NCI-H2171 treated with DMSO at 0.1 percent for 48 hours (cell line): ENCODE data around the gene PRKG1.
"Not testable (repeated sequence)": the region's sequence is repeated elsewhere in the genome, so short reads cannot be mapped to it uniquely, and the experiment has no call there.

Experiments used
- DNase-seq: peaks from one replicate; lab custom pipeline; 2025; lab: John Stamatoyannopoulos, UW

PRKG1 gene

GRCh38 chr10:51427758-51428157, 353.5 kb downstream of the PRKG1 start:
- no peak for DNase-seq

- no peak for DNase-seq
Observed at GRCh38 chr10:51430506-51430905, 356.2 kb downstream of the PRKG1 start.

- no peak for DNase-seq
Observed at GRCh38 chr10:51433949-51434475, 359.7 kb downstream of the PRKG1 start.

- DNase-seq, result no peak
Observed at GRCh38 chr10:51436805-51437204, 362.5 kb downstream of the PRKG1 start.

GRCh38 chr10:51439645-51440044, 365.4 kb downstream of the PRKG1 start:
- DNase-seq, result no peak

- DNase-seq, result no peak
Observed at GRCh38 chr10:51445588-51445987, 371.3 kb downstream of the PRKG1 start.

- DNase-seq, result no peak
Observed at GRCh38 chr10:51447119-51447518, 372.8 kb downstream of the PRKG1 start.

- DNase-seq, result not testable (repeated sequence)
Observed at GRCh38 chr10:51455762-51456161, 381.5 kb downstream of the PRKG1 start.

GRCh38 chr10:51459476-51459875, 385.2 kb downstream of the PRKG1 start:
- DNase-seq, result no peak

- DNase-seq, result no peak
Observed at GRCh38 chr10:51462076-51462779, 387.9 kb downstream of the PRKG1 start.

GRCh38 chr10:51468424-51468823, 394.1 kb downstream of the PRKG1 start:
- DNase-seq, result no peak

GRCh38 chr10:51469686-51470085, 395.4 kb downstream of the PRKG1 start:
- DNase-seq, result no peak

GRCh38 chr10:51471271-51471670, 397.0 kb downstream of the PRKG1 start:
- DNase-seq, result no peak

GRCh38 chr10:51472154-51472553, 397.9 kb downstream of the PRKG1 start:
- no peak for DNase-seq

GRCh38 chr10:51479711-51480110, 405.4 kb downstream of the PRKG1 start:
- DNase-seq, result no peak

GRCh38 chr10:51485668-51486067, 411.4 kb downstream of the PRKG1 start:
- no peak for DNase-seq

- no peak for DNase-seq
Observed at GRCh38 chr10:51487576-51487975, 413.3 kb downstream of the PRKG1 start.

GRCh38 chr10:51488766-51489408, 414.6 kb downstream of the PRKG1 start:
- no peak for DNase-seq

GRCh38 chr10:51498424-51498823, 424.1 kb downstream of the PRKG1 start:
- no peak for DNase-seq

- no peak for DNase-seq
Observed at GRCh38 chr10:51501396-51501795, 427.1 kb downstream of the PRKG1 start.

GRCh38 chr10:51502124-51502523, 427.8 kb downstream of the PRKG1 start:
- DNase-seq, result no peak

GRCh38 chr10:51503378-51503777, 429.1 kb downstream of the PRKG1 start:
- no peak for DNase-seq

GRCh38 chr10:51507476-51507875, 433.2 kb downstream of the PRKG1 start:
- DNase-seq, result no peak

- no peak for DNase-seq
Observed at GRCh38 chr10:51508156-51508555, 433.9 kb downstream of the PRKG1 start.
